HG03025 (cell line): ENCODE measurements around the gene ST3GAL5.

Experiments
- ATAC-seq: cut with Tn5 transposase; IDR thresholded peaks from one replicate; pipeline ENCODE4 v1.9.1; 2021; ENCODE audit warnings: mild to moderate bottlenecking, moderate library complexity; ENCODE audit not compliant: unreplicated experiment, low FRiP score

ST3GAL5 gene

GRCh38 chr2:85867556-85868292 lies 21.1 kb downstream of the ST3GAL5 start:
- no peak for ATAC-seq

- ATAC-seq = no peak
Measured at GRCh38 chr2:85867121-85867520, 21.7 kb downstream of the ST3GAL5 start.

DNA sequence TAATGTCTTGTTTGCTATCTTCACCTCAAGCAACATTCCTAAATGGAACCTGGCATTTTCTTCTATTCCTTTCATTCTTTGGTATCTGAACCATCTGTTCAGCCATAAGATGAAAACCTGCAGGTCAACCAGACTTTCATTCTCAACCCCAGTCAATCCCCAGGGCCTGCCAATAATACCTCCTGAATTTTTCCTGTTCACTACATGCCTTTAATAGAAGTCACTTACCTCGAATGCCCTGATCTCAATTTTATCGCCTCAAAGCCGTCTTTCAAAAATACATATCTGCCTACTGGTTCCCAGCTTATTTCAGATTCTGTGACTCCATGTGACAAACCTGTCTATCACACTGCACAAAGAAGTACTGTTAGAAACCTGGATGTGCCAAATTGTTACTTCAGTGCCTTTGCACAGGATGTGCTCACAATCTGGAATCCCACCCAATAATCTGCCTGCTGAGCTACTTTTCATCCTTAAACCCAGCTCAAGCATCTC lies 22.6 kb downstream of the ST3GAL5 start:
- ATAC-seq = no peak

DNA sequence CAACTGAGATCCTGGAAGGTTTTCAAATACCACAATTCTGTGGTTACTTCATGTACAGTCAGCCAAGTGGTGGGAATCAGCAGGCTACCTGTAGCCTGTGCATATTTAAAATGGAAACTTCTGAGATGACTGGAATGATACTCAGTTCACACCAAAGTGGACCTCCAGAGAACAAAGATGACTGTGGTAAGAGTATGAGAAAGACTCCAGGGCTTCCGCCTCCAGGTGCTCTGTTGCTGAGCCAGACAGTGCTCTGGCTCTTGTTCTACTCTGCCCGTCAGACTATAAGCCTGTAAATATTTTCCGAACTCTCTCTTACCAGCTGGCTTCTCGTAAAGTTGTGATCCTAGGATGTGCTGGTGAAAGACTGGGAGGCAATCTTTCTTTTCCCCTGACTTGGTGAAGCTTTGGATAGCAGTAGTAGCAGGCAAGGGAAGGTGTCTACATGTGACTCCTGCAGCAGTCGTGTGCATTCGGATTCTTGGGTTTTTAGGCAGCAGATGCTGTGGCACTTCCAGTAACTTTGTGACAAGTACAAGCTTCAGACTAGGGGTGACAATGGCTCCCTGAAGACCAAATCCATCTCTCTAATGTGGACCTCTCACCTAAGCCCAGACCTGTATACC lies 23.1 kb downstream of the ST3GAL5 start:
- no peak for ATAC-seq

DNA sequence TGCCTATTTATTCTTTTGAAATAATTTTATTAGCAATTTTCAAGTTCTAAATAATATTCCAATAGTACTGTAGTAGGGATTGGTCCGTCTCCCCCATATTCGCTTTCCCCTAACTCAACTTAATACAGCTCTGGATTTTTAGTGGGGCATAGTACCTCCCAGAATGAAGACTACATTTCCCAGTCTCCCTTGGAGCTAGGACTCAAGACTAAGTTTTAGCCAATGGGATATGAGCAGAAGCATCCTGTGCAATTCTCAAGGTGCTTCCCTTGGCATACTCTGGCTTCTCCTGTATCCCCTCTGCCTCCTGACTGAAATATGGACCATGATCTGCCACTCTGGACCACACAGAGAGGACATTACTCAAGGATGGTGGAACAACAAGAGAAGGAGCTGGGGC lies 24.1 kb downstream of the ST3GAL5 start:
- ATAC-seq = no peak

DNA sequence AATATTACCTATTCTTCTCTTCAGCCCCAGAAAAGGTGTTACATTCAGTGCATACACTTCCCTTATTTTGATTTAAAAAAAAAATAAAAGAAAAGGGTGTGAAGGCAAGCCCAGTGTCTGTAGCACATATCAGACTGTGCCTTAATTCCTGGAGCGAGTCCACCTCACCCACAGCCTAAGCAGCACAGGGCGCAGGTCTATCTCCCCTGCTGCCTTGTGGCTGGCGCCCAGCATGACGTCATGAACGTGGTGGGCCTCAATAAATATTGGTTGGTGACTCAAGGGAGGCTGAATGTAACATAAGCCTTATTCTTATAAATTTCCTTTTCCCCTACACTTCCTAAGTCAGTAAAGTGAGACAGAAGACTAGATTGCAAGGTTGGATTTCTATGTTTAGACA lies 26.4 kb downstream of the ST3GAL5 start:
- ATAC-seq = no peak

GRCh38 chr2:85861650-85862049 lies 27.1 kb downstream of the ST3GAL5 start:
- ATAC-seq = no peak

- ATAC-seq = no peak
Measured at GRCh38 chr2:85861180-85861579, 27.6 kb downstream of the ST3GAL5 start.

DNA sequence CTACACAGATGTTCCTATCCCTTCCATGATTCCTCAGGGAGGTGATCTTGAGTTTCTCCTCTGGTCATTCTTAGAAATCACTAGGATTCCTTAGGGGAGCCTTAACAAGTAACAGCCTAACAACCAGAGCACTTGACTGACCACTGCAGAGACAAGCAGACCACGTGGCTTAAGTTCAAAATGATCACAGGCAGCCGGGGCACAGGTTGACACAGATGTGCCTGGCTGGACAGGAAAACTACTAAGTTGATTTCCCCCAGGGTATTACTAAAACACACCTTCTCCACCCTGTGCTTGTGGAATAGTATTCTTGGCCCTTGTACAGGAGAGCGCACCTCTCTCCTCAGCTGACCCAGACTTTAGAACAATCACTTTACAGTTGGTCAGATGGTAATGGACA lies 29.9 kb downstream of the ST3GAL5 start:
- no peak for ATAC-seq

DNA sequence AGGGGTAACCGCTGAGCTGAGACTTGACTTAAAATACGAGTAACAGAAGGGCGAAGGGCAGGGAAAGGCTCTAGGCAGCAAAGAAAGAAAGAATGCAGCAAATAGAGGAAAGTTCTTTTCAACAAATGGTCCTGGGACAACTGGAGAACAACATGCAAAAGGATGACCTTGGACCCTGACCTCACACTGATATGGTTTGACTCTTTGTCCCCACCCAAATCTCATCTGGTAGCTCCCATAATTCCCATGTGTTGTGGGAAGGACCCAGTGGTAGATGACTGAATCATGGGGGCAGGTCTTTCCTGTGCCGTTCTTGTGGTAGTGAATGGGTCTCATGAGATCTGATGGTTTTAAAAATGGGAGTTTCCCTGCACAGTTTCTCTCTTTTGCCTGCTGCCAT lies 33.9 kb downstream of the ST3GAL5 start:
- no peak for ATAC-seq

DNA sequence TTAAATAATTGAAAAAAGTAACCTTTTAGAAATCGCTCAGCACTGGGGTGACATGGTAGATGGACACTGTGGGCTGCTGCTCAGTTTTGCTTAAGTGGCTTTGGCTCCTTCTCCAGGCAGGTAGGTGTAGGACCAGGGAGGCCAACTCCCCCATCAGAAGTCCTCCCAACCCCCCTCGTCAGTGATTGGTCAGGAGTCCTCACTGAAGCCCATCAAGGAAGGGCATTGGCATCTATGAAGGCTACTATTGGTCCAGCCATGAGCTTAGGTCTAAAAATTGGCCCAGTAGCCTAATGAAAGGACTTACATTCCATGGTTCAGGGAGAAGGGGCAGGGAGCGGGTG lies 34.7 kb downstream of the ST3GAL5 start:
- peak; percentile 27 for ATAC-seq

GRCh38 chr2:85853499-85854165 lies 35.2 kb downstream of the ST3GAL5 start:
- peak; percentile 30 for ATAC-seq

DNA sequence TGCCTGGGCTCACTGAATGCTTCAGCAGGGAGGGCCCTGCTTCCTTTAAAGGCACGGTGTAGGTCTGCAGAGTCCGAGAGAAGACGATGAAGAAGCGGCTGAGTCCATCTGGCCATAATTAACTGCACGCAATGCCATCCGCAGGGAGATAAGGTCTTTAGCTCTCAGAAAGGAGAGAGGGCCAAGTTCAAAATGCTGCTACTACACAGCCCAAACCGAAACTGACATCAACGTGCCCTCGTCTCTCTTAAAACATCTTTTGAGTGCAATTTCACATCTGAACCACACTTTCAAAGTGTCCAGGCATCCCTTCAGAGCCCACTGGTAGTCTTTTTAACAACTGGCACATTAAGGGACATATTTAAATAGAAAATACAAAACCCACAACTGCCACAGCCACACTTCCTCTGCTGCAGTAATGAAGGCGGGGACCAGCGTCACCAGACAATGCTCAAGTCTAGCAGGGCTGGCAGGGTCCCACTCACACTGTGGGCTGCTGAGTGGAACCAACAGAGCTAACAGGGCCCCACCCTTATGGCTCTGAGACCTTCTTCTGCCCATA lies 35.8 kb downstream of the ST3GAL5 start:
- peak; percentile 49 for ATAC-seq

- ATAC-seq = no peak
Measured at GRCh38 chr2:85852152-85852840, 36.5 kb downstream of the ST3GAL5 start.

GRCh38 chr2:85851253-85852151 lies 37.3 kb downstream of the ST3GAL5 start:
- no peak for ATAC-seq

DNA sequence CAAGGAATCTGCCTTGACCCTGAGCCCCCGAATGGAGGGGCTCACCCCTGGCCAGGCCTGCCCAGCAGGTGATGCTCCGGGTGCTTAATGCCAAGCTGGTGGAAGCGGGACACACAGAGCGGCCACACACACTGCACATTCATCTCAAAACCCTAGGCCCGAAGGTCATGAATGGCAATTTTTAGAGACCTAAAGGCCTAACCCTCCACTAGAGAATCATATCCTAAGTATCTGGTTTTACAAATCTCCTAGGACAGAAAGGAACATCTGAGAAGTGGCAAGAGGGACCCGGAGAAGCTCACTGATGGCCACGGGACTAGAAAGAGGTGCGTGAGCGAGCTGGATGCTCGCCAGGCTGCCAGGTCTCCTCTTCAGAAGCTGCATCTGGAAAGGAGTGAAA lies 38.3 kb downstream of the ST3GAL5 start:
- ATAC-seq = no peak

DNA sequence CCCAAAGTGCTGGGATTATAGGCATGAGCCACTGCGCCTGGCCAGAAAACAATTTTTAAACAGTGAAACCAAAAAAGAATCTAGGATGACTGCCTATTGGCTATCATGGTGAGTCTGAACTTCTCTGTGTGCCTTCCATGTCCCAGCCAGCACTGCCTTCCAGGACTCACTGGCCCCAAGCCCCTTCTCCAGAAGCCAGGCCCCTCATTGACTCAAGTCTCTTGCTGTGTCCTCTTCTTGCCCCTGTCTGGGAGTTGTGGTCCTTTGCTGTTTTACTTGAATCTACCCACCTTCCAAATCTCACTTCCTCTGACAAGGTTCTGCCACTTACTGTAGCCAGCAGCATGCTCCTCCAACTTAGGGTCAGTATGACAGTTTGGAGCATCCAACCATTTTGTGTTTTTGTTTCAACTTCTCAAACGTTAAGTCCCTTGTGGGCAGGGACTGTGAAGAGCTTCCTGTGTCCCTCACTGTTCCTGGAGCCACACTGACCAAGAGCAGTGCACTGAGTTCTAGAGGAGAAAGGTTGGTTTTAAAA lies 41.7 kb downstream of the ST3GAL5 start:
- no peak for ATAC-seq

- ATAC-seq = no peak
Measured at GRCh38 chr2:85846411-85846810, 42.4 kb downstream of the ST3GAL5 start.

DNA sequence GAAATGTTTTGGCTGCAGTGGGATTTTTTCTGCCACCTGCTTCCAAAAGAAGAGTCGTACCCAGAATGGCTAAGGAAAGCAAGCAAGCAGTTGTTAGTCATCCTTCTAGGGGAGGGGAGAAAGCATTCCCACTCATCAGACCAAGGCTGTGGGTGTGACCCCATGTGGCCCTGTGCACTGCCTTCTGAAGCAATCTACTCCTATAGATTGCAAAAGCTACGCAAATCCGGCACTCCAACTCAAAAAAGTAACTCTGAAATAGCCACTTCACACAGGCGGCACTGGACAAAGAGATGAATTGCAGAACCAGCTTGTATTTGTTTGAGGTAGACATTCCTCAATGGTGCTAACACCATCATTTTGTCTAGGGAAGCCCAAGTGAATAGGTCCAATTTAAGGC lies 44.3 kb downstream of the ST3GAL5 start:
- no peak for ATAC-seq

GRCh38 chr2:85843543-85843942 lies 45.2 kb downstream of the ST3GAL5 start:
- ATAC-seq = no peak
